GM19023 (cell line): ENCODE results near the gene IL11.
A peak's percentile ranks its signal among the peaks of the same experiment; 100 is the strongest.
"Not testable (repeated sequence)": the region's sequence is repeated elsewhere in the genome, so short reads cannot be mapped to it uniquely, and the experiment has no call there.

ENCODE experiments used
- ATAC-seq: cut with Tn5 transposase; IDR thresholded peaks from one replicate; pipeline ENCODE4 v1.9.1; 2021; ENCODE audit warnings: mild to moderate bottlenecking, moderate library complexity; ENCODE audit not compliant: unreplicated experiment

IL11 gene

GRCh38 chr19:55370305-55370988, at the start of gene IL11:
Gene IL11, minus strand, starts transcription at chr19:55370463. Its CDS starts 153 bp downstream, at chr19:55370310.
- no peak for ATAC-seq

GRCh38 chr19:55419624-55420236, 49.5 kb upstream of the IL11 start:
- ATAC-seq = no peak

GRCh38 chr19:55419103-55419502, 48.8 kb upstream of the IL11 start:
- no peak for ATAC-seq

GRCh38 chr19:55418185-55418584, 47.9 kb upstream of the IL11 start:
- ATAC-seq = no peak

GRCh38 chr19:55410168-55410567, 39.9 kb upstream of the IL11 start:
- no peak for ATAC-seq

GRCh38 chr19:55409179-55409578, 38.9 kb upstream of the IL11 start:
- ATAC-seq = not testable (repeated sequence)

GRCh38 chr19:55408533-55408872, 38.2 kb upstream of the IL11 start:
- ATAC-seq = no peak

- ATAC-seq = peak; percentile 85
Observed at GRCh38 chr19:55407800-55408532, 37.7 kb upstream of the IL11 start.

- ATAC-seq = peak; percentile 18
Observed at GRCh38 chr19:55407550-55407799, 37.2 kb upstream of the IL11 start, which contains the start of gene UBE2S. Gene UBE2S, minus strand, starts transcription at chr19:55407788. Its CDS starts 199 bp downstream, at chr19:55407589.

- no peak for ATAC-seq
Observed at GRCh38 chr19:55406826-55407549, 36.7 kb upstream of the IL11 start.

GRCh38 chr19:55406091-55406825, 36.0 kb upstream of the IL11 start:
- ATAC-seq = no peak

- no peak for ATAC-seq
Observed at GRCh38 chr19:55405638-55406037, 35.4 kb upstream of the IL11 start.

GRCh38 chr19:55402509-55402908, 32.2 kb upstream of the IL11 start:
- ATAC-seq = no peak

GRCh38 chr19:55401390-55401789, 31.1 kb upstream of the IL11 start:
- not testable (repeated sequence) for ATAC-seq

GRCh38 chr19:55400281-55401087, 30.2 kb upstream of the IL11 start:
- ATAC-seq = no peak

GRCh38 chr19:55398200-55398925, 28.1 kb upstream of the IL11 start:
- ATAC-seq = no peak

GRCh38 chr19:55392820-55393761, 22.8 kb upstream of the IL11 start:
- no peak for ATAC-seq
